Upper lobe of right lung (tissue), 1 donor: ENCODE results near the gene ABHD16A. TPM values are rescaled to one million over a fixed set of nuclear protein-coding genes. Genes with fewer than 3 reads are reported as not detected.

Source experiments
- ATAC-seq: fragments of 200-7000 bp; cut with Tn5 transposase; one replicate; pipeline ENCODE4 v1.9.1; 2020; ENCODE audit warnings: mild to moderate bottlenecking, moderate library complexity
- DNase-seq: peaks from one replicate; pipeline ENCODE4 v3.0.0-alpha.2; 2020
- H3K27ac ChIP-seq: fragments of 200-600 bp; one replicate; pipeline ENCODE4 v1.8.0; 2022
- H3K27me3 ChIP-seq: fragments of 200-600 bp; one replicate; pipeline ENCODE4 v1.8.0; 2022; ENCODE audit warnings: mild to moderate bottlenecking
- H3K36me3 ChIP-seq: fragments of 200-600 bp; one replicate; pipeline ENCODE4 v1.8.0; 2022
- H3K4me1 ChIP-seq: fragments of 200-600 bp; one replicate; pipeline ENCODE4 v1.8.0; 2022
- H3K4me3 ChIP-seq: fragments of 200-600 bp; one replicate; pipeline ENCODE4 v1.8.0; 2022; ENCODE audit warnings: mild to moderate bottlenecking
- H3K9me3 ChIP-seq: fragments of 200-600 bp; one replicate; pipeline ENCODE4 v1.8.0; 2022
- intact Hi-C: fragments of 100-400 bp; cut with DNase I; formaldehyde crosslinking; loops from one replicate; pipeline ENCODE4 v1.11.0; 2022
- total RNA-seq: library from RNA; stranded (reverse); fragmentation: NEBNext Ultra II Directional; extraction: Animal tissue kit (Norgen Biotek cat#: 25700); gene quantifications from one replicate; pipeline ENCODE4 v1.2.1, GENCODE V29; 2021
- TF ChIP-seq, protein P1 (sequence below): fragments of 200-600 bp; IDR thresholded peaks from one replicate; pipeline ENCODE4 v1.8.0; 2022; ENCODE audit warnings: antibody characterized with exemption
- donor health status: DM: no; HTN: yes; CAD: no; lungs with severe emphysema.

ABHD16A gene
- total RNA-seq, 1 donor from 2014 or later, result 55.8 TPM

DNA sequence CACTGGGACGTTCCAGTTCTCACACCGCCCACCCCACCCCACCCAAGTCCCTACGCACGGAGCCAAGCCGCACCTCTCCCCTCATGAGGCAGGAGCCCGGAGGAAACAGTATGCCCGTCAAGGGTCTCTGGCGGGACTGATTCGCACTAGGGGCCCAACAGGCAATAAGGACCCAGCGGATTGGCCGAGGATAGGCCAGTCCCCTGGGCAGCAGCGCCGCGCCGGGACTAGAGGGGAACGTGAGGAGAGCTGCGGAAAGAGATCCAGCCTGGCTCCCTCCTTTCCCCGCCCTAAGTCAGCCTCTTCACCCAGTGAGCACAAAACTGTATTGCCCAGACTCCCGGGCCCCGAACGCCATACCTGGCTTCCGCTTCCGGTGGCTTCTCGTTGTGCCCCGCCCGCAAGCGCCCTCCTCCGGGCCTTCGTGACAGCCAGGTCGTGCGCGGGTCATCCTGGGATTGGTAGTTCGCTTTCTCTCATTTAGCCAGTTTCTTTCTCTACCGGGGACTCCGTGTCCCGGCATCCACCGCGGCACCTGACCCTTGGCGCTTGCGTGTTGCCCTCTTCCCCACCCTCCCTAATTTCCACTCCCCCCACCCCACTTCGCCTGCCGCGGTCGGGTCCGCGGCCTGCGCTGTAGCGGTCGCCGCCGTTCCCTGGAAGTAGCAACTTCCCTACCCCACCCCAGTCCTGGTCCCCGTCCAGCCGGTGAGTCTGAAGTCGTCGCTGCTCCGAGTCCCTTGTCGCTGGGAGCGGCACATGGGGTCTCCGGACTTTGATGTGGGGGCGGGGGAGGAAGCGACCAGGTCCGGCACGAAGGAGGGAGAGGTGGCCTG lies 37.4 kb downstream of the ABHD16A start, which contains the start of gene CSNK2B:
CSNK2B (plus strand) TSS at position 580 of the 836 bp plus-strand sequence. CDS start 752 bp downstream, outside the sequence.
- TF ChIP-seq, protein P1, sequence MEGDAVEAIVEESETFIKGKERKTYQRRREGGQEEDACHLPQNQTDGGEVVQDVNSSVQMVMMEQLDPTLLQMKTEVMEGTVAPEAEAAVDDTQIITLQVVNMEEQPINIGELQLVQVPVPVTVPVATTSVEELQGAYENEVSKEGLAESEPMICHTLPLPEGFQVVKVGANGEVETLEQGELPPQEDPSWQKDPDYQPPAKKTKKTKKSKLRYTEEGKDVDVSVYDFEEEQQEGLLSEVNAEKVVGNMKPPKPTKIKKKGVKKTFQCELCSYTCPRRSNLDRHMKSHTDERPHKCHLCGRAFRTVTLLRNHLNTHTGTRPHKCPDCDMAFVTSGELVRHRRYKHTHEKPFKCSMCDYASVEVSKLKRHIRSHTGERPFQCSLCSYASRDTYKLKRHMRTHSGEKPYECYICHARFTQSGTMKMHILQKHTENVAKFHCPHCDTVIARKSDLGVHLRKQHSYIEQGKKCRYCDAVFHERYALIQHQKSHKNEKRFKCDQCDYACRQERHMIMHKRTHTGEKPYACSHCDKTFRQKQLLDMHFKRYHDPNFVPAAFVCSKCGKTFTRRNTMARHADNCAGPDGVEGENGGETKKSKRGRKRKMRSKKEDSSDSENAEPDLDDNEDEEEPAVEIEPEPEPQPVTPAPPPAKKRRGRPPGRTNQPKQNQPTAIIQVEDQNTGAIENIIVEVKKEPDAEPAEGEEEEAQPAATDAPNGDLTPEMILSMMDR, result peak; percentile 21
- Histone ChIP-seq H3K27ac (peak within 1 kb of the TSS; percentile 93), H3K36me3 (peaks cover 55% of the 10 kb centered on the region), H3K4me1 (peaks cover 33% of the 10 kb centered on the region), H3K27me3 (no peaks in the 10 kb centered on the region), H3K9me3 (no peaks in the 10 kb centered on the region), H3K4me3 (peak within 1 kb of the TSS; percentile 63)
- peak; percentile 99 for DNase-seq
- peak; percentile 94 for ATAC-seq
- intact Hi-C loops, result no loop called here

DNA sequence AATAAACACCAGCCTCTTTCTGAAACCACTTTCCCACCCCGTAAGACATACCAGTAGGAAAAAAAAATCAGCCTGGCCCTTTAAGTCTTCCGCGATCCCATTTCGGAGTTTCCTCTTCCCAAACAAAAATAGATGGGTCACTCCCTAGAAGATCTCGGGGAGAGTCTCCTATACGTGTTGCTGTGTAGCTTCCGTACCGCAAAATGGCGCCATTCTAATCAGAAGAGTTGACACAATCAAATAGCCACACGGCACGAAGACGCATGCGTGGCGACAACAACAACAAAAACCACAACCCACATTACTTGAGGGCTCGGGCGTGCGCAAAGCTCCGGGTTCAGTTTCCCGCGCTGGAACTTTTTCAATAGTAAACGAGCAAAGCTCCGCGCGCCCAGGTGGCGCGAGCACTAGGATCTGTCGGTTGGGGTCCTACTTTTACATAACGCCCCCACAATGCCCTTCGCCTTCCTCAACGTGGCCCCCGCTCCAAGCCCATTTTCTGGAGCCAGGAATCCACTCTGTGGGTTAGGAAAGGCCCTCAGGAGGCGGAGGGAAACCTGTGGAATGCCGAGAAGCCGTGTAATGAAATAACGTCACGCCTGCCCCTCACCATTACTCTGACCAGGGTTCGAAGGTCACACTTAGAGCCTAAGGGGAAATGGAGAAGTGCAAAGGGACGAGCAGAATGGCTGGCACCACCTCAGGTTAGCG lies 38.2 kb downstream of the ABHD16A start, which contains the start of gene GPANK1:
GPANK1 (minus strand) TSS at position 208 of the 711 bp plus-strand sequence. CDS start 519 bp downstream, outside the sequence.
- ATAC-seq (peak; percentile 61), DNase-seq (peak; percentile 92)
- TF ChIP-seq, protein P1, result no peak
- no peaks in the 10 kb centered on the region for H3K27me3 ChIP-seq
- intact Hi-C loops, result no loop called here
- H3K36me3 ChIP-seq, result peaks cover 48% of the 10 kb centered on the region
- no peaks in the 10 kb centered on the region for H3K9me3 ChIP-seq
- peak within 1 kb of the TSS; percentile 93 for H3K27ac ChIP-seq
- H3K4me1 ChIP-seq, result peaks cover 33% of the 10 kb centered on the region
- H3K4me3 ChIP-seq, result peak within 1 kb of the TSS; percentile 63

DNA sequence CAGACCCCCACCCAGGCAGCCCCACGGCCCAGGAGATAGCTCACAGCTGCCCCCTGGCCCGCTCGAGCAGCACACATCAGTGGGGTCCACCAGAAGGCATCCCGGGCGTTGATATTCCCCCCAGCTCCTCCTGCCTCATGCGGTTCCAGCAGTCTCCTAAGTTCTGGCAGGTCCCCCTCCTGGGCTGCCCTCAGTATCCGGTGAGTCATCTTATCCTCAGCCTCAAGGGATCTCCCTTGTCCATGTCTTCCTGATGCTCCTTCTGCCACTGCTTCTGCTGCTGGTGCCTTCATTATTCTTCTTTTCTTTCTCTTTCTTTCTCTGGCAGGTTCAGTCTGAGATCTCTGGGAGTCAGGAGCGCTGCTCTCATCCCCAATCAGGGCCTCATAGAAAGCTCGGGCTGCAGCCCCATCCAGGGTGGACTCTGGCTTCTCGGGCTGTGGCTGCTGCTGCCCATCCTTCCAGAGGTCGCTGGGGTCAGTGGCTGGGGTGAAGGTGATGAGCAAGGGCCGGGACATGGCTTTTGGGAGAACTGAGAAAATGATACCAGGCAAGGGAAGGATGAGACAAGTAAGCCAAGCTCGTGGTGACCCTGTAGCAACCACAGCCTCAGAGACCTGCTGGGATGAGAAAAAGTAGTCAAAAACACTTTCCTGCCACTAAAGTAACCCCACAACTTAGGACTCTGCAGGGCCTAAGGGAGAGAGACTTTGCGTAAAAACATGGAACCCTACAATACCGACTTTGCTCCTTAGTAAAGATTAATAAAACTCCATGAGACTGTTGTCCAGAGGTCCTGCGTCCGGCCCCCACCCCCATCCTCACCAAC lies 38.9 kb downstream of the ABHD16A start:
- no peaks in the 10 kb centered on the region for H3K9me3 ChIP-seq
- H3K36me3 ChIP-seq, result peaks cover 40% of the 10 kb centered on the region
- DNase-seq (no peak), ATAC-seq (no peak)
- H3K4me1 ChIP-seq, result peaks cover 38% of the 10 kb centered on the region
- H3K4me3 ChIP-seq, result peak overlapping the region; percentile 63
- peak overlapping the region; percentile 93 for H3K27ac ChIP-seq
- H3K27me3 ChIP-seq, result no peaks in the 10 kb centered on the region
- intact Hi-C loops, result no loop called here
- TF ChIP-seq, protein P1, result no peak

DNA sequence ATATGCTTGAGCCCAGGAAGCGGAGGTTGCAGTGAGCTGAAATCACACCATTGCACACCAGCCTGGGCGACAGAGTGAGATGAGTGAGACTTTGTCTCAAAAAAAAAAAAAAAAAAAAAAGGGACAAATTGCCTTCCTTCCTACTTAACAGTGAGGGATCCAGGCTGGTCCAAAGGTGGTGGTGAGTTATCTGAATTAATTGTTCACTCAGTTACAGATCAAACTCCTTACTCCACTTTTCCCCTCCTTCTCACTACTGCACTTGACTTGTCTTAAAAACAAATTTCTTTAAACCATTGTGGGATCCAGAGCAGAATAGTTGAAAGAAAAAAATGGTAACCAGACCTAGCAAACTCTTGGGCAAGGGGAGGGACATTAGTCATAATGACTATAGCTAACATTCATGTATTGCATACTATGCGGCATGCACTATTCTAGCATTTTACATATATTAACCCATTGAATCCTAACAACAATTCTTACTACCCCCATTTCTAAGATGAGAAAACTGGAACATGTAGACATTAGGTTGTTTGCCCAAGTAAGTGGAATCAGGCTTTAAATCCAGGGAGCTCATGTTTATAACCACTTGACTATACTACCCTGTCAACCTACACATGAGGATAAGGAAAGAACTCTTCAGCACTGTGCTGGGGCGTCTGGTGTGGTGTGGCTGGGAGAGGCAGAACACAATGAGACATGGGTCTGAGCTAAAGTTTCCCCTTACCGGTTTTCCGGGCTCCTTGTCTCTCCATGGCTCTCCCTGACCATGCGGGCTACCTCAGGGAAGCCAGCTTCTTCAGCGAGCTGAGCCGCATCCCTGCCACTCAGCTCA lies 39.8 kb downstream of the ABHD16A start:
- Histone ChIP-seq H3K4me3 (peak overlapping the region; percentile 63), H3K27ac (peak overlapping the region; percentile 93), H3K27me3 (no peaks in the 10 kb centered on the region), H3K4me1 (peaks cover 47% of the 10 kb centered on the region), H3K36me3 (peaks cover 32% of the 10 kb centered on the region), H3K9me3 (no peaks in the 10 kb centered on the region)
- intact Hi-C loops, result no loop called here
- TF ChIP-seq, protein P1, result no peak
- ATAC-seq (no peak), DNase-seq (no peak)
